ENCODE results near the gene HARS1. TPM values are rescaled to one million over a fixed set of nuclear protein-coding genes. Genes with fewer than 3 reads are reported as not detected.

HARS1 gene
- total and polyA plus RNA-seq, 2 donors (not counting 3 experiments of a cell fraction or from before 2014, with no cell fraction given) = 65.2 to 104 TPM

DNA sequence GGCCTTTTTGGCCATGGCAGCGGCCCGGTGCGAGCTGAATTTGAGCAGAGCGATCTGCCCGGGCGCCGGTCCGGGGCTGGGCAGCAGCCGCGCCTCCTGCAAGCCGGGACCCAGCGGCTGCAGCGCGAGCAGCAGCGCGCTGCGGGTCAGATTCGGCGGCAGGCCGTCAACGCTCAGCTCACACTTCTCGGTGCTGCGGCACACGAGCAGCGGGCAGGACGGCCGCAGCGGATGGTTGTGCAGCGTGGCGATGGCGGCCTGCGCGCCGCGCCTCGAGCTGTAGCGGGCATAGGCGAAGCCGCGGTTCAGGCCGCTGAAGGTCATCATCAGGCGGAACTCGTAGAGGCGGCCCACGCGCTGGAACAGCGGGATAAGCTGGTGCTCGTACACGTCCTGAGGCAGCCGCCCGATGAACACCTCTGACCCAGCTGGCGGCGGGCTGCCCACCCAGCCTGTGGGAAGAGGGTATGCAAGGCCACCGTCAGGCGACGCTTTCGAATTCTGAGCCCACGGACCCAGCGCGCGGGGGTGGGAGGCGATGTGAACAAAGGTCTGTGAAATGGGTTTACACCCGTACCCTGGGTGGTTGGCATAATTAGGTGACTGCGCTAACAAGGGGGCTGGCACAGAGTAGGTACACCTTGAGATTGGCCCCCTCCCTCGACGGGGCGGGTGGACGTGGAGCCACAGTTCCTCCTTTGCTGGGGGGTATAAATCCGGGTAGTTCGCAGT, 18.5 kb downstream of the HARS1 start:
- no peaks in the 10 kb centered on the region for H3K27me3 ChIP-seq (ENCODE audit: control insufficient read depth in 2 of 2, insufficient read depth in 2 of 2, low read length in 2 of 2)
- CTCF ChIA-PET = no interaction called here
- TF ChIP-seq, protein P1, sequence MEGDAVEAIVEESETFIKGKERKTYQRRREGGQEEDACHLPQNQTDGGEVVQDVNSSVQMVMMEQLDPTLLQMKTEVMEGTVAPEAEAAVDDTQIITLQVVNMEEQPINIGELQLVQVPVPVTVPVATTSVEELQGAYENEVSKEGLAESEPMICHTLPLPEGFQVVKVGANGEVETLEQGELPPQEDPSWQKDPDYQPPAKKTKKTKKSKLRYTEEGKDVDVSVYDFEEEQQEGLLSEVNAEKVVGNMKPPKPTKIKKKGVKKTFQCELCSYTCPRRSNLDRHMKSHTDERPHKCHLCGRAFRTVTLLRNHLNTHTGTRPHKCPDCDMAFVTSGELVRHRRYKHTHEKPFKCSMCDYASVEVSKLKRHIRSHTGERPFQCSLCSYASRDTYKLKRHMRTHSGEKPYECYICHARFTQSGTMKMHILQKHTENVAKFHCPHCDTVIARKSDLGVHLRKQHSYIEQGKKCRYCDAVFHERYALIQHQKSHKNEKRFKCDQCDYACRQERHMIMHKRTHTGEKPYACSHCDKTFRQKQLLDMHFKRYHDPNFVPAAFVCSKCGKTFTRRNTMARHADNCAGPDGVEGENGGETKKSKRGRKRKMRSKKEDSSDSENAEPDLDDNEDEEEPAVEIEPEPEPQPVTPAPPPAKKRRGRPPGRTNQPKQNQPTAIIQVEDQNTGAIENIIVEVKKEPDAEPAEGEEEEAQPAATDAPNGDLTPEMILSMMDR (IDR thresholded peaks at IDR 0.05; ENCODE audit: extremely low read depth in 1 of 2, insufficient read depth in 1 of 2, low read depth in 1 of 2, low read length in 2 of 2) = no peak
- TF ChIP-seq MYC (IDR thresholded peaks at IDR 0.05; ENCODE audit: low read depth, low read length) (no peak), FOS (IDR thresholded peaks at IDR 0.05; ENCODE audit: borderline replicate concordance, insufficient read depth, low read length) (no peak), POLR2AphosphoS5 (IDR thresholded peaks at IDR 0.05; ENCODE audit: insufficient read depth, low read depth, low read length) (no peak), EZH2 (IDR thresholded peaks at IDR 0.05; ENCODE audit: borderline replicate concordance, low read depth, low read length, severe bottlenecking) (no peak), GATA2 (IDR thresholded peaks at IDR 0.05; ENCODE audit: insufficient read depth, insufficient read length, low read depth, low read length) (no peak), POLR2A (IDR thresholded peaks at IDR 0.05; ENCODE audit: low read depth, low read length) (no peak), JUN (IDR thresholded peaks at IDR 0.05; ENCODE audit: borderline replicate concordance, insufficient read depth, insufficient read length, low read depth) (no peak)
- TF ChIP-seq, protein P2, sequence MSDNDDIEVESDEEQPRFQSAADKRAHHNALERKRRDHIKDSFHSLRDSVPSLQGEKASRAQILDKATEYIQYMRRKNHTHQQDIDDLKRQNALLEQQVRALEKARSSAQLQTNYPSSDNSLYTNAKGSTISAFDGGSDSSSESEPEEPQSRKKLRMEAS (IDR thresholded peaks at IDR 0.05; ENCODE audit: insufficient read depth, insufficient read length) = no peak
- dilution Hi-C loops (cut with MboI; ENCODE audit: extremely low pct_ligation_motif_present, low sequenced_read_pairs) (no loop called here), intact Hi-C loops (cut with micrococcal nuclease) (no loop called here)
- POLR2A ChIA-PET = no interaction called here
- H3K36me3 ChIP-seq (ENCODE audit: control insufficient read depth in 2 of 2, extremely low read depth in 1 of 2, insufficient read depth in 2 of 2, low read length in 2 of 2) = peaks cover 14 to 37% of the 10 kb centered on the region in 2 experiments
- no peak overlapping the region for H3K27ac ChIP-seq (ENCODE audit: insufficient read depth, low read depth, low read length)
- H3K9me1 ChIP-seq (replicated peaks; ENCODE audit: control insufficient read depth, extremely low read depth, insufficient read depth, low read length) = no peaks in the 10 kb centered on the region
- no peak overlapping the region for H3K9ac ChIP-seq (replicated peaks; ENCODE audit: extremely low read depth, insufficient read depth, low read length)
- no peaks in the 10 kb centered on the region for H3K9me3 ChIP-seq (replicated peaks; ENCODE audit: control insufficient read depth, insufficient read depth, low read length)
- H2AFZ ChIP-seq (ENCODE audit: low read depth, low read length) = peak overlapping the region; percentile 57
- DNase-seq (ENCODE audit: low read depth, low spot score) (peak; percentile 31), FAIRE-seq (peak; percentile 65)
- no peaks in the 10 kb centered on the region for H3K79me2 ChIP-seq (ENCODE audit: control insufficient read depth, insufficient read depth, low read length)
- H3K4me2 ChIP-seq (ENCODE audit: insufficient read depth, low read length) = peak overlapping the region; percentile 47
- no TSS peak for BruUV-seq (replicated peaks)
- H3K4me3 ChIP-seq (replicated peaks in 1 of 3; ENCODE audit: insufficient read depth in 1 of 3, low read depth in 1 of 3, low read length in 3 of 3) = peak overlapping the region in 1 of 3 experiments; percentile 6
- H4K20me1 ChIP-seq (replicated peaks; ENCODE audit: control insufficient read depth, extremely low read depth, insufficient read depth, low read length) = no peaks in the 10 kb centered on the region
- H3K4me1 ChIP-seq (ENCODE audit: control insufficient read depth, extremely low read depth, insufficient read depth, low read length) = peaks cover 3% of the 10 kb centered on the region
